Fibroblast of lung (primary cell): ENCODE measurements around the gene ZNF318. TPM values are rescaled to one million over a fixed set of nuclear protein-coding genes. Genes with fewer than 3 reads are reported as not detected.

Source experiments
- DNase-seq, 2 donors: peaks; one replicate each; pipeline versions ENCODE4 v3.0.0 to v3.0.0-alpha.2; 2010; ENCODE audit warnings: low read depth in 2 of 2
- H2AFZ ChIP-seq: 2 replicates; pipeline ENCODE4 v1.5.1; 2012; ENCODE audit warnings: low read length, control low read depth, inconsistent platforms
- H3K27ac ChIP-seq: 2 replicates; pipeline ENCODE4 v1.5.1; 2011; ENCODE audit warnings: low read length, control low read depth; ENCODE audit not compliant: insufficient read depth
- H3K27me3 ChIP-seq: 2 replicates; pipeline ENCODE4 v1.5.1; 2011; ENCODE audit warnings: mild to moderate bottlenecking, low read length; ENCODE audit not compliant: control insufficient read depth, insufficient read depth
- H3K36me3 ChIP-seq: 2 replicates; pipeline ENCODE4 v1.5.1; 2011; ENCODE audit warnings: low read length; ENCODE audit not compliant: control insufficient read depth, insufficient read depth
- H3K4me1 ChIP-seq: 2 replicates; pipeline ENCODE4 v1.5.1; 2011; ENCODE audit warnings: low read length; ENCODE audit not compliant: control insufficient read depth, insufficient read depth; ENCODE audit errors: extremely low read depth
- H3K4me2 ChIP-seq: 2 replicates; pipeline ENCODE4 v1.5.1; 2011; ENCODE audit warnings: low read length, control low read depth; ENCODE audit not compliant: insufficient read depth; ENCODE audit errors: extremely low read depth
- H3K4me3 ChIP-seq, 4 experiments: fragments of 200-600 bp in 1 of 4; sonication (generic) in 1 of 4; replicated peaks in 1 of 4; 2 replicates each; pipeline ENCODE4 v1.5.1; 2011 to 2016; ENCODE audit warnings: low read length in 4 of 4, low read depth in 3 of 4, mild to moderate bottlenecking in 3 of 4, control low read depth in 2 of 4, inconsistent platforms in 1 of 4, mixed read lengths in 1 of 4; ENCODE audit not compliant: insufficient read depth in 1 of 4; ENCODE audit errors: control extremely low read depth in 1 of 4
- H3K79me2 ChIP-seq: 2 replicates; pipeline ENCODE4 v1.5.1; 2012; ENCODE audit warnings: mild to moderate bottlenecking, low read length, inconsistent platforms; ENCODE audit not compliant: control insufficient read depth, insufficient read depth
- H3K9ac ChIP-seq: 2 replicates; pipeline ENCODE4 v1.5.1; 2011; ENCODE audit warnings: mild to moderate bottlenecking, low read length, control low read depth; ENCODE audit not compliant: insufficient read depth
- H3K9me3 ChIP-seq: 2 replicates; pipeline ENCODE4 v1.5.1; 2012; ENCODE audit warnings: low read depth, low read length; ENCODE audit not compliant: control insufficient read depth, insufficient read depth
- H4K20me1 ChIP-seq: 2 replicates; pipeline ENCODE4 v1.5.1; 2011; ENCODE audit warnings: low read length; ENCODE audit not compliant: control insufficient read depth, insufficient read depth; ENCODE audit errors: extremely low read depth
- CTCF ChIP-seq, 2 donors: IDR thresholded peaks in 1 of 2; conservative IDR thresholded peaks in 1 of 2; 1 replicate in 1 of 2; 2 replicates in 1 of 2; pipeline ENCODE4 v1.5.1; 2011 to 2012; ENCODE audit warnings: low read length in 2 of 2, control low read depth in 1 of 2, inconsistent platforms in 1 of 2, low read depth in 1 of 2, mild to moderate bottlenecking in 1 of 2
- EZH2 ChIP-seq: IDR thresholded peaks from 2 replicates; pipeline ENCODE4 v1.5.1; 2012; ENCODE audit warnings: low read length, control low read depth, mild to moderate bottlenecking; ENCODE audit errors: missing control alignments
- polyA plus RNA-seq, 2 donors: library from polyadenylated mRNA; depleted of rRNA in 1 of 2; stranded (reverse) in 1 of 2; unstranded in 1 of 2; fragments of >200 nt; gene quantifications; 2 replicates each; pipeline ENCODE4 v1.2.1, GENCODE V29; 2011 to 2012; ENCODE audit warnings: missing spikeins in 1 of 2
- total RNA-seq: library from RNA; depleted of rRNA; stranded (reverse); fragments of >200 nt; gene quantifications from 2 replicates; pipeline ENCODE4 v1.2.1, GENCODE V29; 2014

The ZNF318 gene
- total and polyA plus RNA-seq, 2 donors (not counting 1 experiment from before 2014, with no cell fraction given), result 6.1 to 8.6 TPM

- Histone ChIP-seq H3K27me3 (peaks cover 5% of the 10 kb centered on the region), H3K4me3 (no peak overlapping the region), H3K36me3 (no peaks in the 10 kb centered on the region), H3K4me2 (no peak overlapping the region), H3K9me3 (no peaks in the 10 kb centered on the region), H2AFZ (no peak overlapping the region), H3K4me1 (no peaks in the 10 kb centered on the region), H3K9ac (no peak overlapping the region), H3K79me2 (no peaks in the 10 kb centered on the region), H4K20me1 (no peaks in the 10 kb centered on the region), H3K27ac (no peak overlapping the region)
- no peak for TF ChIP-seq CTCF (conservative IDR thresholded peaks at IDR 0.05 in 1 of 2, IDR thresholded peaks at IDR 0.05 in 1 of 2; ENCODE audit: low read depth in 1 of 2, low read length in 2 of 2)
- no peak for TF ChIP-seq EZH2
- no peak for DNase-seq
These were observed 32.3 kb upstream of the ZNF318 start for GRCh38 chr6:43401730-43402129.

GRCh38 chr6:43399932-43400487 lies 30.6 kb upstream of the ZNF318 start:
- TF ChIP-seq CTCF (conservative IDR thresholded peaks at IDR 0.05 in 1 of 2, IDR thresholded peaks at IDR 0.05 in 1 of 2; ENCODE audit: low read depth in 1 of 2, low read length in 2 of 2) (no peak), EZH2 (no peak)
- no peak overlapping the region for H3K9ac ChIP-seq
- no peak for DNase-seq
- no peaks in the 10 kb centered on the region for H4K20me1 ChIP-seq
- H3K9me3 ChIP-seq, result no peaks in the 10 kb centered on the region
- H3K4me3 ChIP-seq, result no peak overlapping the region
- no peak overlapping the region for H2AFZ ChIP-seq
- peaks cover 5% of the 10 kb centered on the region for H3K27me3 ChIP-seq
- no peak overlapping the region for H3K27ac ChIP-seq
- no peaks in the 10 kb centered on the region for H3K36me3 ChIP-seq
- H3K4me2 ChIP-seq, result no peak overlapping the region
- no peaks in the 10 kb centered on the region for H3K79me2 ChIP-seq
- H3K4me1 ChIP-seq, result no peaks in the 10 kb centered on the region

GRCh38 chr6:43396408-43397149 lies 27.1 kb upstream of the ZNF318 start:
- H3K4me3 ChIP-seq, result no peak overlapping the region
- H3K4me1 ChIP-seq, result no peaks in the 10 kb centered on the region
- H2AFZ ChIP-seq, result no peak overlapping the region
- H3K4me2 ChIP-seq, result no peak overlapping the region
- no peaks in the 10 kb centered on the region for H4K20me1 ChIP-seq
- no peaks in the 10 kb centered on the region for H3K9me3 ChIP-seq
- DNase-seq, result no peak
- peaks cover 13% of the 10 kb centered on the region for H3K27me3 ChIP-seq
- H3K79me2 ChIP-seq, result no peaks in the 10 kb centered on the region
- no peak overlapping the region for H3K9ac ChIP-seq
- TF ChIP-seq EZH2 (no peak), CTCF (conservative IDR thresholded peaks at IDR 0.05 in 1 of 2, IDR thresholded peaks at IDR 0.05 in 1 of 2; ENCODE audit: low read depth in 1 of 2, low read length in 2 of 2) (no peak)
- H3K36me3 ChIP-seq, result no peaks in the 10 kb centered on the region
- H3K27ac ChIP-seq, result no peak overlapping the region
